ENCODE measurements around the gene PKD1. TPM values are rescaled to one million over a fixed set of nuclear protein-coding genes. Genes with fewer than 3 reads are reported as not detected.

Gene PKD1
- polyA plus RNA-seq, 4 donors, result 55.0 to 101 (median 69.2) TPM

- no peak for DNase-seq (ENCODE audit: low read depth in 4 of 4, low spot score in 3 of 4)
Measured at GRCh38 chr16:2091547-2092255, 44.0 kb downstream of the PKD1 start.

- peak; percentile 56 to 71 (median 67) for DNase-seq (ENCODE audit: low read depth in 4 of 4, low spot score in 3 of 4)
Measured at GRCh38 chr16:2090777-2091546, 44.7 kb downstream of the PKD1 start.

GRCh38 chr16:2090481-2090776, 45.3 kb downstream of the PKD1 start:
- no peak for DNase-seq (ENCODE audit: low read depth in 4 of 4, low spot score in 3 of 4)

DNA sequence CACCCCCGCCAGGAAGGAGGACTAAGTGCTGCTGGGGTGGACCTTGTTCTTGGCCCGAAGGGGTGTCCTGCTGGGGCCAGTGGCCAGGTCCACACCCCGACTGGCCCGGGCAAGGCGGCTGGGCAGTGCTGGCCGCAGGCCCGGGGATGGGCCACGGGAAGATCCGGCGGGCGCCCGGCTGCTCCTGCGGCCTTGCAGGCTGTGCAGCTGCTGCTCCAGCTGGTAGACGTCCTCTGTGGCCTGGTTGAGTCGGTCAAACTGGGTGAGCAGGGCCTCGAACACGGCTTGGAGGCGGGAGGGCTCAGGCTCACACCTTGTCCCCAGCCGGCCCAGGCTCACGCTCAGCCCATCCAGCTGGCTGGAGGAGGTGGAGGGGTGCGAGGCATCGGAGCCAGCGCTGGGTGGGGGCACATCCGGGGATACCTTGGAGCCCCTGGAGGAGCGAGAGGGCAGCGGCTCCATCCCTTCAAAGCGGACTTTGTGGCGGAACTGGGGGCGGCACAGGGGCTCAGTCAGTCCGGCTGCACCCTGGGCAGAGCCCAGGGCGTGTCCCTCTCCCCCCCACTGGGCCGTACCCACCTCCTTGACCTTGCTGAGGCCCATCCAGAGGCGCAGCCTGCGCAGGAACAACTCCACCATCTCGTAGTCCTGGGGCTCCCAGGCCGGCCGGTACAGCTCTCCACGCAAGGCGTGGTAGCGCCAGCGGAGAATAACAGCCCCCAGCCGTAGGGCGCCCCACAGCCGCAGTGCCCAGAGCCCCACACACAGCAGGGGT, 45.8 kb downstream of the PKD1 start:
- no peak for DNase-seq (ENCODE audit: low read depth in 4 of 4, low spot score in 3 of 4)

- no peak for DNase-seq (ENCODE audit: low read depth in 4 of 4, low spot score in 3 of 4)
Measured at GRCh38 chr16:2088759-2089358, 46.8 kb downstream of the PKD1 start.

DNA sequence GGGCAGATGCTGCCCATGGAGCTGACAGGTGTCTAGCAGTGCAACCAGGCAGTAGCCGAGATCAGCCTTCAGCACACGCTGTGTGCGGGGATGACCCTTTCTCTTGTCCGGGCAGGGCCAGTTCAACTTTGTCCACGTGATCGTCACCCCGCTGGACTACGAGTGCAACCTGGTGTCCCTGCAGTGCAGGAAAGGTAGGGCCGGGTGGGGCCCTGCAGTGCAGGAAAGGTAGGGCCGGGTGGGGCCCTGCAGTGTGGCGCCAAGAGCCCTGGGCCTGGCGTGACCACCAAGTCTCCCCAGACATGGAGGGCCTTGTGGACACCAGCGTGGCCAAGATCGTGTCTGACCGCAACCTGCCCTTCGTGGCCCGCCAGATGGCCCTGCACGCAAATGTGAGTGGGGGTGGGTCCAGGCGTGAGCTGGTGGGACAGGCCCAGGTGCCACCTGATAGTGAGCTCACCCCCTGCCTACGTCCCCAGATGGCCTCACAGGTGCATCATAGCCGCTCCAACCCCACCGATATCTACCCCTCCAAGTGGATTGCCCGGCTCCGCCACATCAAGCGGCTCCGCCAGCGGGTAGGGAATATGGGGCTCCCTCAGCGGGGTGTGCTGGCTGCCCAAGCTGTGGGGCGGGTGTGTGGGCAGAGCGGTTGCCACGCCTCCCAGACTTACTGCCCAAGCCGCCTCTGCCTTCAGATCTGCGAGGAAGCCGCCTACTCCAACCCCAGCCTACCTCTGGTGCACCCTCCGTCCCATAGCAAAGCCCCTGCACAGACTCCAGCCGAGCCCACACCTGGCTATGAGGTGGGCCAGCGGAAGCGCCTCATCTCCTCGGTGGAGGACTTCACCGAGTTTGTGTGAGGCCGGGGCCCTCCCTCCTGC, 47.7 kb downstream of the PKD1 start:
- no peak for DNase-seq (ENCODE audit: low read depth in 4 of 4, low spot score in 3 of 4)

GRCh38 chr16:2086812-2087747, 48.6 kb downstream of the PKD1 start:
- DNase-seq (ENCODE audit: low read depth in 4 of 4, low spot score in 3 of 4), result no peak

DNA sequence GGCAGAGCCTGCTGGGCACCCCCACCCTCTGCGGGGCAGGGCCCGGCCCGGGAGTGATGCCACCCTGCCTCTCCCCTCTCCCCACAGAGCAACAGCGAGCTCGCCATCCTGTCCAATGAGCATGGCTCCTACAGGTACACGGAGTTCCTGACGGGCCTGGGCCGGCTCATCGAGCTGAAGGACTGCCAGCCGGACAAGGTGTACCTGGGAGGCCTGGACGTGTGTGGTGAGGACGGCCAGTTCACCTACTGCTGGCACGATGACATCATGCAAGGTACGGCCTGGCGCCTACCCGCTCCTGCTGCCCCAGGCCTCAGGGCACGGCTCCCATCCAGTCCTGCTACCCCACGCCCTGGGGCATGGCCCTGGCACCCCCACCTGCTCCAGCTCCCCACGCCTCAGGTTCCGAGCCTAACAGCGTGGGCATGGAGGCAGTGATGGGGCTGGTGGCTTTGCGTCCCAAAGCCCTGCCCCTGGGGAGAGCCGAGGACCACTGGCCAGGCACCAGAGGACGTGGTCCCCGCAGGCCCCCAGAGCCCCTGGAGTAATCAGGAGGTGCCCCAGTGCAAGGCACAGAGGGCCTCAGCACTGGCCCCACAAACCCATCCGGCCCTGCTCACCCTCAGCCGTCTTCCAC, 49.5 kb downstream of the PKD1 start:
- no peak for DNase-seq (ENCODE audit: low read depth in 4 of 4, low spot score in 3 of 4)

DNA sequence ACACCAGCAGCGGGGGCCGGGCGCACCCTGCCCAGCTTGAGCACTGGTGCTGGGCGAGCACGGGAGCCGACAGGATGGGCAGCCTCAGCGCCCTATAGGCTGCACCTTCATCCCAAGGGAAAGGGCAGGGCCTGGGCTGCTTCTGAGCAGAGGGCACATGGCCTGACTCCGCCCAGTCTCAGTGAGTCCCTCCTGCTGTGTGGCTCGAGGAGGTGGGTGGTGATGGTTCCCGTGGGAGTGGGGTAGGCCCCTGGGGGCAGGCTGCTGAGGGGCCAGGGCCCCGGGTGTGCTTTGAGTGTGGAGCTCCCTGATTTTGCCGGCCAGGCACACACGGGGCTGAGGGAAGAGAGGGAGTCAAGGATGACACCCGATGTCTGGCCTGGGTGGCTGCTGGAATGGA, 50.0 kb downstream of the PKD1 start:
- no peak for DNase-seq (ENCODE audit: low read depth in 4 of 4, low spot score in 3 of 4)

- no peak for DNase-seq (ENCODE audit: low read depth in 4 of 4, low spot score in 3 of 4)
Measured at GRCh38 chr16:2084895-2085625, 50.6 kb downstream of the PKD1 start.

DNA sequence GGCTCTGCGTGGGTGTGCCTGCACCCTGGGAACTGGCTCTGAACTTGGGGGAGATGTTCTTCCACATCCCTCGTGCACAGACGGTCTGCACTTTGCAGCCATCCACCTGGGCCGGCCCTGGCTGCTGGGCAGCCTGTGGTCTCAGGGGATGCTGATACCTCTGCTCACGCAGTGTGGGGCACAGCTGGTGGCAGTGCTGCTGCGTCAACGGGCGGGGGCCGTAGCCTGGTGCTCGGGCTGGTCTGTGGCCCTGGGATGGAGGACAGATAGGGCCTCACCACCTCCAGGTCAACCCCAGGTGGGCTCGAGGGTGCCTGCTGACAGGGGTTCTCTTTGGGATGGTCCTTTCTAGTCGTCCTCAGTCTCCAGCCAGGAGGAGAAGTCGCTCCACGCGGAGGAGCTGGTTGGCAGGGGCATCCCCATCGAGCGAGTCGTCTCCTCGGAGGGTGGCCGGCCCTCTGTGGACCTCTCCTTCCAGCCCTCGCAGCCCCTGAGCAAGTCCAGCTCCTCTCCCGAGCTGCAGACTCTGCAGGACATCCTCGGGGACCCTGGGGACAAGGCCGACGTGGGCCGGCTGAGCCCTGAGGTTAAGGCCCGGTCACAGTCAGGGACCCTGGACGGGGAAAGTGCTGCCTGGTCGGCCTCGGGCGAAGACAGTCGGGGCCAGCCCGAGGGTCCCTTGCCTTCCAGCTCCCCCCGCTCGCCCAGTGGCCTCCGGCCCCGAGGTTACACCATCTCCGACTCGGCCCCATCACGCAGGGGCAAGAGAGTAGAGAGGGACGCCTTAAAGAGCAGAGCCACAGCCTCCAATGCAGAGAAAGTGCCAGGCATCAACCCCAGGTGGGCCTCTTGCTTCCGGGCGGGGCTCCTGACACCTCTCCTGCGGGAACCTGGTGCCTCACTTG, 51.6 kb downstream of the PKD1 start:
- DNase-seq (ENCODE audit: low read depth in 4 of 4, low spot score in 3 of 4), result no peak

DNA sequence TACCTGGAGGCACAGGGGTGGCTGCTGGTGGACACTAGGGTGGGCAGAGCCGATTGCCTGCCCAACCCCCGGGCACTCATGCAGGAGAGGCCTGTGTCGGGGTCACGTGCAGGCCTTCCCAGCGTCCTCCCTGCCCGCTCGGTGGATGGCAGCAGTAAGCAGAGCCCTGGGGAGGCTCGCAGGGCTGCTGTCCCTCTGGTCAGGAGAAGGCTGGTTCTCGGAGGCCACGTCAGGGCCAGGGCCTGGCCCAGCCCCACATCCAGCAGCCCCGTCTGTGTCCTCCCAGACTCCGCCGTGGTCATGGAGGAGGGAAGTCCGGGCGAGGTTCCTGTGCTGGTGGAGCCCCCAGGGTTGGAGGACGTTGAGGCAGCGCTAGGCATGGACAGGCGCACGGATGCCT, 52.3 kb downstream of the PKD1 start:
- DNase-seq (ENCODE audit: low read depth in 4 of 4, low spot score in 3 of 4), result no peak

DNA sequence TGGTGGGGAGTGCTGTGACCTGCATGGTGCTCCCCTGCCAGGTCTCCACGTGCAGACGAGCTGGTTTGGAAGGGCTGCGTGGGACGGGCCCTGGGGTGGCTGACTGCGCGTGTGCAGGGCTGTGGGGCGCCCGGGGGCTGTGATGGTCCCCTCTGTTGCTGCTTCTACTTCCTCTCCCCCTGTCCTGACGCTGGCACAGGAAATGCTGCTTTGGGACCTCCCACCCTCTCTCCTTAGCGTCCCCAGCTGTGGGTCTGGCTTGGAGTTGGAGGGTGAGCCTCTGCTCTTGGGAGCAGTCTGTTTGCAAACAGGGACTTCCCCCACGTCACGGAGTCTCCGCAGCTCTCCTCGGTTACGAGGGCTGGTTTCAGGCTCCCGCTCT, 52.7 kb downstream of the PKD1 start:
- DNase-seq (ENCODE audit: low read depth in 4 of 4, low spot score in 3 of 4), result peak in 2 of 4 donors; percentile 43 to 69

- peak in 3 of 4 donors; percentile 51 to 69 (median 60) for DNase-seq (ENCODE audit: low read depth in 4 of 4, low spot score in 3 of 4)
Measured at GRCh38 chr16:2082171-2082982, 53.3 kb downstream of the PKD1 start.

GRCh38 chr16:2081201-2082084, 54.3 kb downstream of the PKD1 start:
- no peak for DNase-seq (ENCODE audit: low read depth in 4 of 4, low spot score in 3 of 4)

Data from right renal pelvis (tissue), 4 donors.